Measurements from ENCODE around the gene KRT25.

KRT25 gene

GRCh38 chr17:40794466-40794865 is 39.3 kb upstream of the KRT25 start:
- no peak for TF ChIP-seq CTCF (conservative IDR thresholded peaks at IDR 0.05)
- H3K27ac ChIP-seq, result peak overlapping the region; percentile 73

GRCh38 chr17:40793832-40794231 is 38.7 kb upstream of the KRT25 start:
- H3K27ac ChIP-seq, result no peak overlapping the region

GRCh38 chr17:40791787-40792436 is 36.8 kb upstream of the KRT25 start:
- no peak overlapping the region for H3K27ac ChIP-seq
- TF ChIP-seq CTCF (conservative IDR thresholded peaks at IDR 0.05), result peak; percentile 89

More at GRCh38 chr17:40793832-40794231, 38.7 kb upstream of the KRT25 start:
- no peak for TF ChIP-seq CTCF (conservative IDR thresholded peaks at IDR 0.05)

- H3K27ac ChIP-seq, result no peak overlapping the region
- TF ChIP-seq CTCF (conservative IDR thresholded peaks at IDR 0.05), result no peak
These were observed 36.0 kb upstream of the KRT25 start for GRCh38 chr17:40791111-40791510.

- no peak within 1 kb of the TSS for H3K27ac ChIP-seq
- TF ChIP-seq CTCF (conservative IDR thresholded peaks at IDR 0.05), result no peak
These were observed 27.3 kb upstream of the KRT25 start, which contains the start of gene KRT27 for GRCh38 chr17:40782450-40782849. TSS of gene KRT27 (minus strand) at chr17:40782550. CDS start at chr17:40782493, 57 bp downstream.

- TF ChIP-seq CTCF (conservative IDR thresholded peaks at IDR 0.05), result no peak
- H3K27ac ChIP-seq, result no peak overlapping the region
These were observed 24.2 kb upstream of the KRT25 start for GRCh38 chr17:40779181-40779909.

- H3K27ac ChIP-seq, result no peak overlapping the region
- TF ChIP-seq CTCF (conservative IDR thresholded peaks at IDR 0.05), result no peak
These were observed 23.3 kb upstream of the KRT25 start for GRCh38 chr17:40778461-40778860.
